HG02798 (cell line): Measurements from ENCODE around the gene NSG2.
"Not testable (repeated sequence)": the region's sequence is repeated elsewhere in the genome, so short reads cannot be mapped to it uniquely, and the experiment has no call there.

ENCODE experiments used
- ATAC-seq: cut with Tn5 transposase; IDR thresholded peaks from one replicate; pipeline ENCODE4 v1.9.1; 2021; ENCODE audit warnings: mild to moderate bottlenecking; ENCODE audit not compliant: unreplicated experiment, poor library complexity

NSG2 gene

GRCh38 chr5:174146556-174146955 lies 101.0 kb downstream of the NSG2 start:
- no peak for ATAC-seq

DNA sequence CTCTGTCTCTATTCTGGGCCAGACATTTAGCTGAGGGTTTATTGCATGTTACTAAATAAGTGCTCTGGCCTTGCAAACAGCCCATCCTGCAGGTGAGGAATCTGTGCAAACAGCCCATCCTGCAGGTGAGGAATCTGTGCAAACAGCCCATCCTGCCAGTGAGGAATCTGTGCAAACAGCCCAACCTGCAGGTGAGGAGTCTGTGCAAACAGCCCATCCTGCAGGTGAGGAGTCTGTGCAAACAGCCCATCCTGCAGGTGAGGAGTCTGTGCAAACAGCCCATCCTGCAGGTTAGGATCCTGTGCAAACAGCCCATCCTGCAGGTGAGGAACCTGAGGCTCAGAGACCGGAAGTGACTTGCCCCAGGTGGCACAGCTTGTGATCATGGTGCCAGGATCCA lies 101.5 kb downstream of the NSG2 start:
- ATAC-seq = not testable (repeated sequence)

DNA sequence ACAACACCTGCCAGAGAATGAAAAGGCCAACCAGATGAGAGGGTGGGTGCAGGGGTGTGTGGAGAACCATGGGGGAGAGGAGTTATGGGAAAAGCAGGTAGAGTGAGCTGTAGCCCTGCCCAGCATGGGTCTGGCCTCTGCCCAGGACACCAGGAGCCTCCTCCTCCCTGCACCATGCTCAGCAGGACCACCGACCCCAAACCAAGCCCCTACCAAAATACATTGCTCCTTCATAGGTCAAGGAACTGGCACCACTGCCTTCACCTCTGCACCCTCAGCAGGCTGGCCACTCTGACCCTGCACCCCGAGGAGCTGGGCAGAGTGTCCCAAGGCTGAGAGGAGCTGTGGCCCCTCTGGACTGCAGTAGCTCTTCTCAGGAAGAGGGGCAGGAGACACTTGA lies 102.0 kb downstream of the NSG2 start:
- no peak for ATAC-seq

DNA sequence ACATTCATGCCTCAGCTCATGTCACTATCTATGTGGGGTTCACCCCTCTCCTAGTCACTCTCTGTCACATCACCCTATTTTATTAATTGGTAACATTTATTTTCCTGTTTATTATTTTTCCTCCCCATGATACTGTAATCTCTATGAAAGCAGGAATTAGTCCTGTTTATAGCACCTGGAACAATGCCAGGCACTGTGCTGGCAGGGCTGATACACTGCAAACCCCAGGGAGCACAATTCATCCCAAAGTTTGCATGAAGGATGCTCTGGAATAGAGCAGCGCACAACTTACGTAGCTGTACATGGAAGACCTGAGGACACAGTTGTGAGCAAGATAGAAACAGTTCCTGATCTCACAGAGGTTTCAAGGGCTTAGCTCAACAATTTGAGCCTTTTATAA lies 103.2 kb downstream of the NSG2 start:
- ATAC-seq = no peak

DNA sequence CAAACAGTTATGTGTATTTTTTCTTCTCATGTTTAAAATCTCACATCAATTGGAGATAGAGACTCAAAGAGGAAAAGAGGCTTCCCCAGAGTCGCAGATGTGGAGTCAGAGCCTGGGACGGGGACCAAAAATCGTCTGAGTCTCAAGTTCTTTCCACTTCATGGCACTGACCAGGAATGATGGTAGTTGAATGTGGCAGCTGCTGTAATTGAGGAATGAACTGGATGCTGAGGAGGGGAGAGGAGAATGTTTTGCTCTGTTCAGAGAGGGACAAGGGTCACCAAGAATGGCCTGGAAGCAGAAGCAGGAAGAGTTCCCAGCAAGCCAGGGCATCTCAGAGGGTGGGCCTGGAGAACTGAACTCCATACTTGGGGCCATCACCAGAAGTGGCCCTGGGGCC lies 103.9 kb downstream of the NSG2 start:
- ATAC-seq = no peak

GRCh38 chr5:174149989-174150388 lies 104.5 kb downstream of the NSG2 start:
- ATAC-seq = no peak

GRCh38 chr5:174151599-174152181 lies 106.2 kb downstream of the NSG2 start:
- ATAC-seq = no peak

GRCh38 chr5:174154559-174154958 lies 109.1 kb downstream of the NSG2 start:
- no peak for ATAC-seq

- no peak for ATAC-seq
Measured at GRCh38 chr5:174155281-174155680, 109.8 kb downstream of the NSG2 start.

- no peak for ATAC-seq
Measured at GRCh38 chr5:174155706-174156105, 110.2 kb downstream of the NSG2 start.

DNA sequence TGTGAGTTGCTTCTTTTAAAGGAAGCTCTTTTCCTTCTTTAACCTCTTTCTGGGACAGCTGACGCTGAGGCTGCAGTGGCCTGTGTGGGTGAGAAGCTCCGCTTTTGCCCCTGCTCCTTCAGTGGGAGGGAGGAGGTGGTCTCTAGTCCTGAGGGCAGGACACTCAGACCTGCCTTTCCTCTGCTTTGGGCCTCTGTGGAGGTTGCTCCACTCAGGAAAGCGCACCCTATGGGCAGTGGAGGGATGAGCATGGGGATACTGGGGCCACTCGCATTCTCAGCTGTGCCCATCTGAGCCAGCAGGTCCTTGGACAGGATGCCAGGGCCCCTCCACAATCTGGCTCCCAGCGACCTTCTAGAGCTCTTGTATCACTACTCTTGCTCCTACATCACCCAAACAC lies 111.5 kb downstream of the NSG2 start:
- ATAC-seq = no peak
